Measurements from ENCODE around the gene IL6R.

IL6R gene

GRCh38 chr1:154427173-154428139 lies 22.3 kb downstream of the IL6R start:
- DNase-seq (ENCODE audit: low read depth in 1 of 2, low spot score in 1 of 2) = no peak
- H3K27me3 ChIP-seq (ENCODE audit: insufficient read depth, poor library complexity, severe bottlenecking) = no peaks in the 10 kb centered on the region
- no peak overlapping the region for H3K4me3 ChIP-seq (replicated peaks; ENCODE audit: insufficient read depth, low read length)
- H3K27ac ChIP-seq (replicated peaks) = no peak overlapping the region
- TF ChIP-seq GABPA (IDR thresholded peaks at IDR 0.05; ENCODE audit: low read depth) (no peak), REST (IDR thresholded peaks at IDR 0.05; ENCODE audit: insufficient replicate concordance, low read depth) (no peak), POLR2AphosphoS5 (IDR thresholded peaks at IDR 0.05; ENCODE audit: low read depth) (no peak), SPI1 (IDR thresholded peaks at IDR 0.05; ENCODE audit: borderline replicate concordance, low read depth) (no peak), CTCF (IDR thresholded peaks at IDR 0.05; ENCODE audit: insufficient read depth, low read length) (no peak)

GRCh38 chr1:154429118-154429517 lies 24.0 kb downstream of the IL6R start:
- H3K4me3 ChIP-seq (replicated peaks; ENCODE audit: insufficient read depth, low read length) = no peak overlapping the region
- TF ChIP-seq REST (IDR thresholded peaks at IDR 0.05; ENCODE audit: insufficient replicate concordance, low read depth) (no peak), SPI1 (IDR thresholded peaks at IDR 0.05; ENCODE audit: borderline replicate concordance, low read depth) (no peak), POLR2AphosphoS5 (IDR thresholded peaks at IDR 0.05; ENCODE audit: low read depth) (no peak), CTCF (IDR thresholded peaks at IDR 0.05; ENCODE audit: insufficient read depth, low read length) (no peak), GABPA (IDR thresholded peaks at IDR 0.05; ENCODE audit: low read depth) (no peak)
- DNase-seq (ENCODE audit: low read depth in 1 of 2, low spot score in 1 of 2) = no peak
- H3K27ac ChIP-seq (replicated peaks) = no peak overlapping the region
- no peaks in the 10 kb centered on the region for H3K27me3 ChIP-seq (ENCODE audit: insufficient read depth, poor library complexity, severe bottlenecking)

GRCh38 chr1:154429841-154430611 lies 24.9 kb downstream of the IL6R start:
- Histone ChIP-seq H3K27ac (replicated peaks) (no peak overlapping the region), H3K4me3 (replicated peaks; ENCODE audit: insufficient read depth, low read length) (no peak overlapping the region), H3K27me3 (ENCODE audit: insufficient read depth, poor library complexity, severe bottlenecking) (no peaks in the 10 kb centered on the region)
- DNase-seq (ENCODE audit: low read depth in 1 of 2, low spot score in 1 of 2) = no peak
- TF ChIP-seq REST (IDR thresholded peaks at IDR 0.05; ENCODE audit: insufficient replicate concordance, low read depth) = no peak
- TF ChIP-seq POLR2AphosphoS5 (IDR thresholded peaks at IDR 0.05; ENCODE audit: low read depth) = no peak
- no peak for TF ChIP-seq GABPA (IDR thresholded peaks at IDR 0.05; ENCODE audit: low read depth)
- TF ChIP-seq SPI1 (IDR thresholded peaks at IDR 0.05; ENCODE audit: borderline replicate concordance, low read depth) = no peak
